NOMO-1 treated with DMSO at 0.1 percent for 48 hours (cell line): ENCODE measurements around the gene CRIM1.

Source experiments
- DNase-seq: peaks from one replicate; lab custom pipeline; 2025; ENCODE audit not compliant: unreplicated experiment; lab: John Stamatoyannopoulos, UW

Gene CRIM1

GRCh38 chr2:36453652-36454051, 98.1 kb downstream of the CRIM1 start:
- no peak for DNase-seq

GRCh38 chr2:36455011-36455410, 99.4 kb downstream of the CRIM1 start:
- no peak for DNase-seq

DNA sequence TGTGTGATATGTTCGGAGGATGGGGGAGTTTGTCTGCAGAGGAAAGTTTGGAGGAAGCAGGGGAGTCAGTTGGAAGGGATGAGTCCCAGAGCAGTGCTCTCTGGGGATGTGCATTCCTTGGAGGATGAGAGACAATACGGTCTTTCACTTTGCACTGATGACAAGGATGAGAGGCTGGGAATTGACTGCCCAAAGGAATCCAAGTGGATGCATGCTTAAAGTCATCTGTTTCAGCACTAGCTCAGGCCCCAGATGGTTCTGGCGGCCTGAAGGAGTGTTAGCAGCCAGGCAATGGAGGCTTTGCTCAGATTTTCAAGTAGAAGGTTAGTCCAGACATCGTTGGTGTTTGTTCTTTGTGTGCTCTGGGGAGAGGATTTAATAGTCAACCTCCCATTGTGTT, 100.2 kb downstream of the CRIM1 start:
- no peak for DNase-seq

DNA sequence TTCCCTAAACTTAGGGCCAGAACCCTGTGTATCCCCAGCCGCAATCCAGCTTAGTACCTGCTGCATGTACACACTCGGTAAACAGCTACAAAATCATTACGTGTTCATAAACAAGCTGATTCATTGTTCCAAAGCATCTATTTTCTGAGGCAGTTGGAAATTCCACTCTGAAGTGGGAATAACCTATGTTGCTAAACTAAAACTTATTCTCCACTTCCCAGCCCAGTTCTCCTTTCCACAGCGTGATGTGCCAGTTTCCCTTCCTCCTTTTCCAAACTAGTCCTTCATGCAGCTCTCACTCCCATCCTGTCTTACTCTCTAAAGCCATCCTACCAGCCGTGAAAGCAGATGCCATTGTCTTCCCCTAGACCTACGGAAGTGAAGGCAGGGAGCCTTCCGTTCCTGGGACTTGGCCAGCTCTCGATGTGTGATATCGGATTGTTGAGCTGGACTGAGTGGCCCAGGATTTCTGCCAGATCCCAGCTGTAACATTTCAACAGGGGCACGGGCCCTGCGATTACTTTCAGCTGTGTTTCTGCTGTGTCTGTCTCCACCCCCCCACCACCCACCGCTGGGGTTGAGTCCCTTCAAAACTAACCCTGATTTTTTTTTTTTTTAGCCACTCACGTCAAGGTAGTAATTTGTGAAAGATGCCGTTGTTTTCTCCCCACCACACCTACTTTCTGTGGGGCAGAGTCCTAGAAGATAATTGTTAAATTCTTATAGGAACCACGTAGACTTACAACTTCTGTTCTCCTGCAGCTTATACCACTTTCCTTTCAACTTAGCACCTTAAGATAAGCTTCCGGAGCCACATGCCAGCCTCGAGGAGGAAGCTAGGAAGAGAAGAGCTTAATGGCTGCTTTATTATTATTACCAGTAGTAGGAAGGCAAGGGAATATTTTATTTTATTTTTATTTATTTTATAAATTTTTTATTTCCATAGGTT, 100.9 kb downstream of the CRIM1 start:
- no peak for DNase-seq

- no peak for DNase-seq
Observed at GRCh38 chr2:36458106-36458505, 102.5 kb downstream of the CRIM1 start.

- no peak for DNase-seq
Observed at GRCh38 chr2:36459725-36460137, 104.2 kb downstream of the CRIM1 start.

GRCh38 chr2:36461039-36461681, 105.6 kb downstream of the CRIM1 start:
- DNase-seq, result no peak

- DNase-seq, result no peak
Observed at GRCh38 chr2:36462311-36462935, 106.8 kb downstream of the CRIM1 start.

DNA sequence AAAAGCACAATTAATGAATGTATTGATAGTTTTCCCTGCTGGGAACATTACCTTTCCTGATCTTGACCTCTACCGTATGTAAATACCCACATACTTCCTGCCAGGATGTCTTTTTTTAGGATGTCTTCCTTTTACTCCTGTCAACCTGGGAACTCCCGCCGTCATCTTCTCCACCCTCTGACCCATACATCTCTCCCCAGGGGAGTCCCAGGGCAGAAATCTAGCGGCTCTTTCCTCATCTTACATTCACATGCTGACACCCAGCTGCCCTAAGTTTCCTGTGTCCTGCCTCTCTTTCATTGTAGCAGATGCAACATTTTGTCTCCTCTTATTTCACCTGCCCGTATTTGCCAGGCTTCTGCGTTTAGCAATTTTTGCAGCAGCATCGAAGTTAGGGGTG, 107.8 kb downstream of the CRIM1 start:
- DNase-seq, result no peak

DNA sequence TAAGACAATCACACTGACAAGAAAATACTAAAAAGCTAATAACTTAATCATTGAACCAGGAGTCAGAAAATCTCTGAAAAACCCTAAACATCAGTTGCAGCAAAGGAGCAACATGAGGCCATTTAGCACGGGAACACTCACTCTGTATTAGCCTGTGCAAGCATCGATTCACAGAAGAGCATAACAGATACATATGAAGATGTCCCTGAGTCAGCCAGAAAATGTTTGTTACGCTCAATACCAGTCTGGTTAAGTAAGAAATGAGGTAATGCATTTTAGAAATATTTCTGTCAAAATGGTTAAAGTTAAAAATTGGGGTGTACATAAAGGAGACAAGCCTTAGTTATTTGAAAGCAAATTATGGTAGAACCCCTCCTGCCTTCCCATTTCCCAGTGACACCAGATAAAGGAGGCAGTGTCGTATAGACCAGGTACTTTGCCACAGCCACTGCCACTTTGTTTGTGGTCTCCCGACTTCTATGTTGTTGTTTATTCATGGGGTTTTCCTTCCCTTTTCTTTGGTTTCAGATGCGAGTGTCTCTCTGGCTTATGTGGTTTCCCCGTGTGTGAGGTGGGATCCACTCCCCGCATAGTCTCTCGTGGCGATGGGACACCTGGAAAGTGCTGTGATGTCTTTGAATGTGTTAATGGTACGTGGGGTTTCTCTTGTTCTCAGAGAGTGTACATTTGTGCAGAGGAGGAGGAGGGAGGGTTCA, 108.6 kb downstream of the CRIM1 start:
- DNase-seq, result no peak

DNA sequence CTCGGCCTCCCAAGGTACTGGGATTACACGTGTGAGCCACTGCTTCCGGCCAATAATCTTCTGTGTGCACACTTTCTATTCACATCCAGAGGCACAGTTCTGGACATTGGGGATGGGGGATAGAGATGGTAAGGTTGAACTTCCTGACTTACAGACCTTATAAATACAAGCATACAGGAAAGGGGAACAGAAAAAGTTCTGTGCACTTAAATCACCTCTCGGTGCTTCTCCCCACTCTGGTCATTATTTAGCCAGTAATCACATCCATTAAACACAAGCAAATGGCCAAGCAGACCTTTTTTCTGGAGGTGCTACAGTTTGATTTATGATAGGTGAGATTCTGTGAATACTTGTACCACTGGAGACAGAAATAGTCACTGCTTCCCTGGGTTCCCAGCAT, 110.6 kb downstream of the CRIM1 start:
- no peak for DNase-seq

DNA sequence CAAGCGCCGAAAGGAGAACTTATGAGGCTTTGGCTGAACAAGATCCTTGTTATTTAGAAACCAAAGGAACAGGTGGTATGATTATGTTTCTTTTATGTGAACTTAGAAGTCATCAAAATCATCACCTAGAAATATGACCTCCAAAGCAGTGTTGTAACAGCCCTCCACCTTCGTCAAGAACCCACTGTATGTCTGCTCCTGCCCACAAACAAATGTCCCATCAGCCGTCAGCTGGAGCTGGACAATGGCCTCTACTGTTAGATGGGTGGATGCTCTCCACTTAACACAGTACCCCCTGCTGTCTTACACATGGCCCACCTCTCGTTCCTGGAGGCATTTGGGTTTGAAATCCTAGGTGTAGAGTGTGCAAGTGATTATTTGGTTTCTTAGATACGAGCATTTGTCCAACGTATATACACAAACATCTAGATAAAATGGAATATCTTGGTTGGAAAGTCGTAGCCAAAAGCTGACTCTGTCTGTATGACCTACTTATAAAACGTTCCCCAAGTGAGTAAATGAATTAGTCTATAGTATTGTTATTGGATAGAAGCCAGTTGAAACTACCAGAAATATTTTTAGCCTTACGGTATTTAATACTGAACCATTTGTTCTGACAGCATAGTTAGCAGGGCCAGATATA, 113.0 kb downstream of the CRIM1 start:
- DNase-seq, result no peak

DNA sequence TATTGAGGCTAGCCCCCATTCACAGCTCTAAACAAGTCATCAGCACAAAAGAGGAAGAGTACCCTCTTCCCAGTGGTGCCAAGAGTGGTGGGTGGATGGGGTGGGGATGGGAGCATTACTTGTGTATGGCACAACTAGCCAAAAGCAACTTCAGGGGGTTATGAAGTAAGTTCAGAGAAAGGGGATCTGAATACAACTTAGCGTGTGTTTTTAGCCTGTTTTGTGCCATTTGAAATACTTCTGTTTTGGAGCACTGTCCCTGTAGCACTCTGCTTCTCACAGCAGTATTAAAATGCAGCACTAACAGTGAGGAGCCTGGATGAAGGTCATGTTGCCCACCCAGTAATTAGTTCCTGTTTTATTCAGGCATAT, 113.5 kb downstream of the CRIM1 start:
- DNase-seq, result peak; percentile 19

DNA sequence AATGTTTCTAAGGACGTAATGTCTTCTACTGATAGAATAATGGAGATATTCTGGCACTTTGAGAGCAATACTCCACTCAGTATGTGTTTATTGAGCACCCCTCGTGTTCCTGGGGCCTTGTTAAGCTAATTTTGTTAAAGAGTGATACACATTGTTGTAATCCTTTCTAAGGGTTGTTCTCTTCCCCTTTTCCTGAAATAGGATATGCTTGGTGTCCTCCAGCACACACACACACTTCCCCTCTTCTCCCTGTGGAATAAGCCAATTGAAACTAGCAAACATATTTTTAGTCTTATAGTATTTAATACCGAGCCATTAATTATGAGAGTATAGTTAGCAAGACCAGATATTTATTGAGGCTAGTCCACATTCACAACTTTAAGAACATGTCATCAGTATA, 114.1 kb downstream of the CRIM1 start:
- DNase-seq, result no peak

DNA sequence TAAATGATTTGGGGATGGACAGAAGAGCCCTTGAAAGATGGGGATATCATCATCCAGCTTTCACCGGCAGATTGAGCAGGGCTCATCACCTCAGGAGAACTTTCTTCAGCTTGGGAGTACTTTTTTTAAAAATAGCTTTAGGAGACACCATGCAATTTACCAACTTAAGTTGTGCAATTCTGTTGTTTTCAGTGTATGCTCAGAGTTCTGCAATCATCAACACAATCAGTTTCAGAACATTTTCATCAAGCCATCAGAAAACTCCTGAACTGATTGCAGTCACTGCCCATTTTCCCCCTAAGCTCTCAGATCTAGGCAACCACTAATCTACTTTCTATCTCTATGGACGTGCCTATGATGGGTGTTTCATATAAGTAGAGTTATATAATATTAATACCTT, 117.7 kb downstream of the CRIM1 start:
- peak; percentile 8 for DNase-seq

DNA sequence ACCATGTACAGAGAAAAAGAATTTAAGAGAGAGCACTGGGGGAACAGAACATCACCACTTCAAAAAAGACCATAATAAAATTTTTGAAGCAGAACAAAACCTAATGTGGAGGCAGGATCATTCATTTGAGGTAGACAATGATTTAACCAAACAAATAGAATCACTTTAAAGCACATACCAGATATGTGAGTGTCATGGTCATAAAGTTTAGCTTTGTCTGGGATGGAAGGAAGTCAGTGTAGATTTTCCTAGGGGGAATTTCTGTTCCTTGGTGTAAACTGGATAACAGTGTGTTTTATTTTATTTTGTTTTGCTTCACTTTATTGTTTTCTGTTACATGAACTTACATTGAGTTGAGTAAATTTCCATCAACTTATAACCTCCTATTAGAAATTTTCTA, 120.8 kb downstream of the CRIM1 start:
- DNase-seq, result no peak

- no peak for DNase-seq
Observed at GRCh38 chr2:36477315-36477714, 121.7 kb downstream of the CRIM1 start.

GRCh38 chr2:36477746-36478145, 122.2 kb downstream of the CRIM1 start:
- peak; percentile 49 for DNase-seq

DNA sequence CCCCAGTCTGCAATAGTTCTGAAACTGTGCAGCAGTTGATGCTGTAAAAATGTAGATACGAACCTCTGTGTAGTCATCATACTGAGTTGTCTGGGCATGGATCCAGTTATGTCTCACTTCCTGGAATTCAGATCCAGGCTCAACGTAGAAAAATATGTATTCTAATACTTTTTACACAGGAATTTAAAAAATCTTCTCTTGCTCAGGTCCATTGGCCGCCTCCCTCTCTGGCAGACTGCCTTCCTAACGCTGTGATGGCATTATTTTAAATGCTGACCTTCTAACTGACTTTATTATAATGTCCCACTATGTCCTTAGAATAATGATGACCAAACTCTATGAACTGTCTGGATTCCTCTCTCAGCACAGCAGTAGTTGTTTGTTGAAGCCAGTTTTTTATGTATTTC, 122.8 kb downstream of the CRIM1 start:
- DNase-seq, result no peak

DNA sequence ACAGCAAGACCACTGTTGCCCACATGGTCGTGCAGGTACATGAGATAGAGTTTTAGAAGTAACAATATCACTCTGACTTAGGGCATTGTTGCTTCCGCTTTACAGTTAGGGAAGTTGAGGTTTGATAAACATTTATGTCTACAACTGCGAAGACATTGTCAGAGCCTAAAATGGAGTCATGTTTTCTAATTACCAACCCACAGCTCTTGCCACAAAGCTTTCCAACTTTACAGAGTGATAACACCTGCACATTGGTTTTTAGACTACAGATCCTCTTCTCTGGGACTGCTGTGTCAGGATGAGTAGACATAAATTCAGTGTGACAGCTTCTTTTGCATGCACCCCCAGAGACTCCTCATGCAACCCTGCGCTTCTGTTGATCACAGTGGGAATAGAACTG, 123.4 kb downstream of the CRIM1 start:
- DNase-seq, result peak; percentile 46

- DNase-seq, result no peak
Observed at GRCh38 chr2:36479406-36479805, 123.8 kb downstream of the CRIM1 start.
